ENCODE measurements around the gene CASKIN1.
"Not testable (repeated sequence)": the region's sequence is repeated elsewhere in the genome, so short reads cannot be mapped to it uniquely, and the experiment has no call there.

Gene CASKIN1

DNA sequence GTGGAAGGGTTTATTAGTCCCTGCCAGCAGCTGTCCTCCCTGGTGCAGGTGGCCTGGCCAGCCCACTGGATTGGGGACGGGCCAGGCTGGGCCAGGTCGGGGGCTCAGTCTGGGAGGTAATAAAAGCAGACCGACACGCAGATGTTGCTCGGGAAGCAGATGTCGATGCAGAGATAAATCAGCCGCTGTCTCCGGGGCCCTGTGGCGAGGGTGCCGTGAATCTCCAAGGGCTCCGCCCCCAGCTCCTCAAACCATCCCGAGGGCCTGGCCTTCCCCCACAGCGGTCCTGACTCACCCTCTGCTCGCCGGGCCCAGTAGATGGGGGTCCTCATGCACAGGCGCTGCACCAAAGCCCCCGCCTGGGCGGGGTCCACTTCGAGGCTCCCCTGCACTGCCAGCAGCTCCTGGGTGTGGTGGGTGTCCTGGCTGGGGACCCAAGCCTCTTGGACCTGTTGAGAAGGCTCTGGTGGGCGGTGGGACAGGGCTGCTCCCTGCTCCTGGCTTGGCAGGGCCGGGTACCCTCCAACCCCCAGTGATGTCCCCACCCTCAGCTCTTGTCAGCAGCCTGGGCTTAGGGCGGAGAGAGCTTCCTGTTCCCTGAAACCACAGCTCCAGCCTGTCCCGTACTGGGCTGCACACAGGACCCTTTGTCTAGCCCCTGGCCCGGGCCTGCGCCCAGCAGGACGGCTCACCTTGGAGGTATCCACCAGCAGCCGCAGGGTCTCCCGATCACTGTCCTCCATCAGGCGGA is 13.0 kb upstream of the CASKIN1 start:
- no peak for FAIRE-seq

DNA sequence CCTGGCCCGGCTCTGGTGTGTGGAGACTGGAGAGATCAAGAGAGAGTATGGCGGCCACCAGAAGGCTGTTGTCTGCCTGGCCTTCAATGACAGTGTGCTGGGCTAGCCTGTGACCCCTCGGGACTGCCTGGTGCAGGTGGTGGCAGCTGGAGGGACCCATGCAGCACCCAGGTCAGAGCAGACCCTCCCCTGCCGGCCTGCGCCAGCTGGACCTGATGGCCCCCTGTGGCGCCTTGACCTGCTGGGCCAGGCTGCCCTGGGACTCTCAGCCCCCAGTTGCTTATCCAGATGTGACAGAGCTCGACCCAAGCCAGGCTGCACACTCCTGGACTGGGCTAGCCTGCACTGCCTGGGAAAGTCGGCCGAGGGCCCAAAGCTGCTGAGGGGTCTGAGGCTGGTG is 12.4 kb upstream of the CASKIN1 start:
- no peak for FAIRE-seq

DNA sequence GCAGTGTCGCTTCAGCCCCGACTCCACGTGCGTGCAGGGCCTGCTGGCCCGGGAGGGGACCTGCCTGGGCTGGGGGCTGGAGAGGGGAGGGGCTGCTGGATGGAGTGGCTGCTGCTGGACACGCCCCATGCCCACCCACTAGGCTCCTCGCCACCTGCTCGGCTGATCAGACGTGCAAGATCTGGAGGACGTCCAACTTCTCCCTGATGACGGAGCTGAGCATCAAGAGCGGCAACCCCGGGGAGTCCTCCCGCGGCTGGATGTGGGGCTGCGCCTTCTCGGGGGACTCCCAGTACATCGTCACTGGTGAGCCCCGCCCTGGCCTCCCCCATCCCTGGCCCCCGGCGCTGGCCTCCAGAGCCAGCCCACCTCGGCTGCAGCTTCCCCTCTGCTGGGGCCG is 11.9 kb upstream of the CASKIN1 start:
- FAIRE-seq, result no peak

DNA sequence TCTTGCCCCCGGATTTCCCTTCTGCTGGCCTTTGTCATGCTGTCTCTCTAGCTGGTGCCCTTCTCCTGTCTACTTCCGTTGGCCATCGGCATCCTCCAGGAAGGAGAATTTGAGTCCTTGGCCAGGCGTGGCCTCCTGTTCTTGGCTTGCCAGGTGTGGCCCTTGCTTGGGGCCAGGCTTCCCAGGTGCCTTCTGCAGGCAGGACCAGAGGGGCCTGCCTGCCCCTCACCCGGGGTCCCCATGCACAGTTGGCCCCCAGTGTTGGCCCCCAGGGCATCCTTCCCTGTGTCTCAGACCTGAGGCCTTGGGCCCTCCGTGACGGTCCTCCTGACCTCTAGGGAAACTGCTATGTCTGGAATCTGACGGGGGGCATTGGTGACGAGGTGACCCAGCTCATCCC is 11.5 kb upstream of the CASKIN1 start:
- no peak for FAIRE-seq

DNA sequence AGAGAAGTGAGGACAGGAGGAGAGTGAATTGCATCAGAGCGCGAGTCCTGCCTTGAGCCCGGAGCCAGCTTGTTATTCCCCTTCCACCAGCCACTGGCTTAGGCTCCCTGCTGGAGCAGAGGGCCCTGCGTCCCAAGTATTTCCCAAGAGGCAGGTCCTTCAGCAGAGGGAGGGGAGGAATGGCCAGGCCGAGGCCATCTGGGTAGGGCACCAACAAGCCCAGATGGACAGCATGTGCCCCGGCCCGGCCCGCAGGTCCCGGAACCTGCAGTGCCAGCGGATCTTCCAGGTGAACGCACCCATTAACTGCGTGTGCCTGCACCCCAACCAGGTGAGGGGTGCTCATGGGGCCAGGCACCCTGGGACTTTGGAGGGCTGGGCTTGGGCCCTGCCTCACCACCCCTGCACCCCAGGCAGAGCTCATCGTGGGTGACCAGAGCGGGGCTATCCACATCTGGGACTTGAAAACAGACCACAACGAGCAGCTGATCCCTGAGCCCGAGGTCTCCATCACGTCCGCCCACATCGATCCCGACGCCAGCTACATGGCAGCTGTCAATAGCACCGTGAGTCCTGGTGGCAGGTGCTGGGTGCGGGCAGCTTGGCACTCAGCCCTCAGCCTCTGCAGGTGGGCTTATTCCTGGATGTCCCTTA is 10.5 kb upstream of the CASKIN1 start:
- FAIRE-seq, result no peak

DNA sequence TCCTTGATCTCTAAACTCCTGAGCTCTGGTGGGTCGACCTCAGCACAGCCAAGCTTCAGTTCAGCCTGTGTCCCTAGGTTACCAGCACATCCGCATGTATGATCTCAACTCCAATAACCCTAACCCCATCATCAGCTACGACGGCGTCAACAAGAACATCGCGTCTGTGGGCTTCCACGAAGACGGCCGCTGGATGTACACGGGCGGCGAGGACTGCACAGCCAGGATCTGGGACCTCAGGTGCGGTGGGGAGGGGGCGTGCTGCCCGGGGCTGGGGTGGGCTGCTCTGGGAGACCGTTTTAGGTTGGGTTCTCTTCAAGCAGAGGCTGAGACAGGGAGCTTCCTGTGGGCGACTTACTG is 10.0 kb upstream of the CASKIN1 start:
- no peak for FAIRE-seq

DNA sequence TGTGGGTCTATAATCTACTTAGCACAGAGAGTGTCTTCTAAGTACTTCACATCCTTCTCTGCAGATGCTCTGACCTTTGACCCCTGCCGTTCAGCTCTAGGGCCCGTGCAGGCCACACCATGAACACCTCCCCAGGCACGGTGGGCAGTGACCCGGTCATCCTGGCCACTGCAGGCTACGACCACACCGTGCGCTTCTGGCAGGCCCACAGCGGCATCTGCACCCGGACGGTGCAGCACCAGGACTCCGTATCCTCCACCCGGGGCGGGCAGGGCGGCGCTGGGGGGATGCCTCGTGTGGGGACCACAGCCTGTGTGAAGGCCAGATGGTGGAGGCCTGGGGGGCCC is 9.5 kb upstream of the CASKIN1 start:
- no peak for FAIRE-seq

DNA sequence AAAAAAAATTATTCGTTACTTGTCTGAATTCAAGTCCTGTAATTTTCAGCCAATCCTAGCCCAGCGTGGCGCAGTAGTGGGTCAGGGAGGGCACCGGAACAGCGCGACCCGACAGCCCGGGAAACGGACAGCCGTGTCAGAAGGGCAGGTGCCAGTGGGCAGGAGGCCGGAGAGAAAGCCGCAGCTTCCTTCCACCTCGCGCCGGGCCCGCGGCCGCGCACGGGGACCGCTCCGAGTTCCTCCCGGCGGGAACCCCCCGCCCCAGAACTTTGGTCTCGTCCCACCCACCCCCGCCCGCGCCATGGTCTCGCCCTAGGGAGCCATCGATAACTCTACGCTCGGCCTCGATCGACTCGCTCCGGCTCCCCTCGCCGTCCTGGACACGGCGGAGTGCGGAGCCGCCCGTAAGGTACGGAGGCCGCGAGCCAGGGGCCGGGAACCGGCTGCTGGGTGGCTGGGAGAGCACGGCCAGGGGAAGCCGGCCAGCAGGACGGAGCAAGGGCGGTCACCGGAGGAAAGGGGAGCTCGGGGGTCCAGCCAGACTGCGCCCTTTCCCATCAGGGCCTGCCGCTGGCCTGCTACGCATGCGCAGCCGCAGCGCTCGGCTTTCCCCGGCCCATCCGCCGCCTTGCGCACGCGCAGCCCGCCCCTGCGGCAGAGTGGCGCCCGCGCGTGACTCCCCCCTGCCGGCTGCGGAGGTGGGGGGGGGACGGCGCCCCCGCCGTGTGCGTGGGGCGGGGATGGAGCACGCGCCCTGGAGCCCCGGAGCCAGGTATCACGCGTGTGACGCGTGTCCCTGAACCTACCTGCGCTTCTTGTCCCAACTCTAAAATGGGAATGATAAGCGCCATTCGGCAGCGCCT is 8.9 kb upstream of the CASKIN1 start, which contains the start of gene MLST8:
Gene MLST8, plus strand, starts transcription at position 351 of the 863 bp plus-strand sequence. CDS start 632 bp downstream, outside the sequence.
- FAIRE-seq, result no peak

DNA sequence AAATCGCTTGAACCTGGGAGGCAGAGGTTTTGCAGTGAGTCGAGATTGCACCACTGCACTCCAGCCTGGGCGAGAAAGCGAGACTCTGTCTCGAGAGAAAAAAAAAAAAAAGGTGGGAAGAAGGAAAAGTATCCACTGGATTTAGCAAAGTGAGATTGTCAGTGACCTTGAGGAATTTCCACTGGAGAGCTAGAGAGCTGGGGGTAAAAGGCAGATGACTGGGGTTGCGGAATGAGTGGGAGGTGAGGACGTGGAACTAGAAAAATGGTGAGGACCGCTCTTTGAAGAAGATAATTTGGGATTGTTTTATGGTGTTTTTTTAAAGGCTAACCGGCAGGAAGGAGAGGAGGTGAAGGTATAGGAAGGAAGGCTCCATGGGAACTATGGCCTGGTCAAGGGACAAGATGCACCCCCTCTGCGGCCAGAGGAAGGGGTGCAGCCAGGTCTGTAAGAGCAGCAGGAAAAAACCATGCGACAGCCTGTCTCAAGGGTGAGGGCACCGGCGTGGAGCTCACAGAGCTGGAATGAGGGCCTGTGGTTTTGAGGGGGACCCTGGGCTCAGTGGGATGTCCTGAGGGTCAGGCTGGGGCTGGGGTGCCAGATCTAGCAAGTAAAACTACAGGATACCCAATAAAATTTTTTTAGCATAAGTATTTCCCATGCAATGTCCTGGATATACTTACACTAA is 8.2 kb upstream of the CASKIN1 start:
- FAIRE-seq, result no peak

DNA sequence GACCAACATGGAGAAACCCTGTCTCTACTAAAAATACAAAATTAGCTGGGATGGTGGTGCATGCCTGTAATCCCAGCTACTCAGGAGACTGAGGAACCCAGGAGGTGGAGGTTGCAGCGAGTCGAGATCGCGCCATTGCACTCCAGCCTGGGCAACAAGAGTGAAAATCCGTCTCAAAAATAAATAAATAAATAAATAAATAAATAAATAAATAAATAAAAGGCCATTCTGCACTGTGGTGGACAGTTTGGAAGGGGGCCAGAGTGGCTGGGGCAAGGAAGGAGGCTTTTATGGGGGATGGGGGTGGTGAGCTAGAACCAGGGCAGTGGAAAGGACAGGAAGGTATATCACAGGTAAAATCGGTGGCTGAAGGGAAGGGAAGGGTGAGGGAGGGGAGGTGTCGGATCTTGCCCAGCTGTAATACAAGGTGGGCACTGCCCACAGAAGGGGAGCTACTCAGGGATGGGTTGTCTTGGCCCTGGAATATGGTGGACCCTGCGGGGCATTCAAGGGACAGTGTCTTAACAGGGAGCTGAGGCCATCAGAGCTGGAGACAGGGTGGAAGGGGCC is 6.8 kb upstream of the CASKIN1 start:
- not testable (repeated sequence) for FAIRE-seq

DNA sequence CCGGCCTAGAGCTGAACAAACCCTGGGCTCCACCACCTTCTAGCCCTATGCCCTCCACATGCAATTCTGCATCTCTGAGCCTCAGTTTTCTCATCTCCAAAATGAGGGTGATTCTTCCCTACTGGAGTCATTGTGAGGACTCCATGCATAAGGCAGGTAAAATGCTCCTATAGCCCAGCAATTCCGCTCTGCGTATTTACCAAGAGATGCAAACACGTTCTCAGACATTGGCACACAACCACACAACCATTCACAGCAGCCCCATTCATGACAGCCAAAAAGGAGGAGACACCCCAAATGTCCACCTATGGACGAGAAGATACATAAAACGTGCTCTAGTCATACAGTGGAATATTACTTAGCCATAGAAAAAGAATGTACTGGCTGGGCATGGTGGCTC is 3.9 kb upstream of the CASKIN1 start:
- FAIRE-seq, result no peak

DNA sequence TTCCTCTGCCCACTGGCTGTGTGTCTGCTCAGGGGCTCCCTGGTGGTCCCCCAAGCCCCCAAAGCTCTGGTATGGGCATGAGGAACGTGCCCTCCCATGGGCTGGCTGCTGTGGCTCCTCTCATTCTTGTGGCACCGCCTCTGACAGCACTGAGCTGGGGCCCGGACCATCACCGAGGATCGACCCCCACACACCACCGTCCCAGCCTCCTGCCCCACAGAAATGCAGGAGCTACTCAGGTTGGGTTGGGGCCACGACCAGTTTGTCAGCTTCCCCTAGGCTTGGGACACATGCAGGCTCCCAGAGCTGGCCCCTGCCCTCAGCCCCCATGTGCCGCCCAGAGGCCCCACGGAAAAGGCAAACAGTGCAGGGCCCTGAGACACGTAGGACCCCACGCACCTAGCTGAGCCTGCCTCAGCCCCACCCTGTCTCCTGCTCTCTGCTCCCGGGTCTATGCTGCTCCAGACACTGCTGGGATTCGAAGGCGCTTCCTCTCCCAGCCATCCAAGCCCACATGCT is 3.3 kb upstream of the CASKIN1 start:
- FAIRE-seq, result no peak

DNA sequence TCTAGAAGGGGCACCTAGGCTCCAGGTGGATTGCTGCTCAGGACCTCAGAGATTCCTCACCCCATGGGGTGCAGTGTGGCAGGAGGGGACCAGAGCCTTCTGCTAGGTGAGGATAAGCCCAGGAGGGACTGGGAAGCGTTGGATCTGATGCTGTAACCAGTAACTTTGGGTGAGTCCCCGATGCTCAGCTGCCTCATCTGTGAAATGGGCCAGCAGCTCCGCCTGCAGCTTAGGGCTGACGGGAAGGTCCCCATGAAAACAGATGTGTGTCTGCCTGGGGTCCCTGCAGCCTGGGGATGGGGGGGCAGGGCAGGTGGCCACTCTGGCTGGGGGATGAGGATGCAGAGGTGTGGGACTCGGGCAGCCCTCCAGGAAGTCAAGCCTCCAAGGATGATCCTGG is 2.7 kb upstream of the CASKIN1 start:
- no peak for FAIRE-seq

DNA sequence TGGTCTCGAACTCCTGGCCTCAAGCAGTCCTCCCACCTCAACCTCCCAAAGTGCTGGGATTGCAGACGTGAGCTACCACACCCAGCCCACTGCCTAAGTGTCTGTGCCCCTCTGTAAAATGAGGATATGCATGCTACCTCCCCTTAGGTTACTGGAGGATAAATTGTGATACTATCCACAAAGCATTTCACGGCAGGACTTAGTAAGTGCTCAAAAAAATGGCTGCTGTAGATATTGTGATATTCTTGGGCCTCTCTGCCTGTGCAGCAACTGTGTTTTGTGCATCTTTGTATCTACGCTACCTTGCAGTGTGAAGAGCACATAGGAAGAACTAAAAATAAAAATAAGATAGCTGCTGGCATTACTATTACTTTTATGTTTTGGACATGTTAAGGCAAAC is 1.9 kb upstream of the CASKIN1 start:
- no peak for FAIRE-seq

DNA sequence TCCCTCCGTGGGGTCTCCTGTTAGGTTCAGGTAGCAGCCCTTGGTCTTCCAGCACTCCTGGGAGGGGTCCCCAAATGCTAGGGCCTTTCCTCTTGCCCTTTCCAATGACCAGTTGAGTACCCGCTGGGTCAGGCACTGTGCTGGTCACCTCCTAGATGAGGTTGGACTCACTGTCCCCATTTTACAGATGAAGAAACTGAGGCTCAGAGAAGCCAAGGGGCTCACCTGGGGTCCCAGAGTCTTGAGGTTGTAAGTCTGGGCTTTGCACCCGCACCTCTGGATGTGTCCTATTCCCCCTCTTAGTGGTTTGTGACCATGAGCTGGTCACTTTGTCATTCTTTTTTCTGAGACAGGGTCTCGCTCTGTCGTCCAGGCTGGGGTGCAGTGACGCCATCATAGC is 1.4 kb upstream of the CASKIN1 start:
- no peak for FAIRE-seq

DNA sequence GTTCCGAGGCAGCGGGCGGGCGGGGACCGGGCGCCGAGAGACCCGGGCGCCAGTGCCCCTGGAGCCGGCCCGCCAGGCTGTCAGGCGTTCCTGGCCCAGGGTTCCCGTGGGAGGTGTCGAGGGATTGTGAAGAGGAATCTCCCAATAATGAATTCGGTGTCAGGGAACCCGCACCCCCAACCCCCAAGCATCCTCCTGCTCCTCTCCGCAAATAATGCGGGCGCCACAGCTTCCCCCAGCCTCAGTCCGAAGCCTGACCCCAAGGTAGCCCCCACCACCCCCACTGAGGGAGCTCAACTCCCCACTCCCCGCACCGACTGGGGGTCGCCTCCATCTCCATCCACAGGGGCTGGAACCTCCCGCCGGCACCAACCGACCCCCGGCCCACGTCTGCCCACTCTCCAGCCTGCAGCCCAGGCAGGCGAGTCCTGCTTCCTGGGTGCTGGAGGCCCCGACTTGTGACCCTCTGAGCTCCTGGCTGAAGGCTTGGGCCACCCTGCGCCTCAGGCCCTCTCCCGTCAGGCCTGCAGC is 641 bp upstream of the CASKIN1 start:
- no peak for FAIRE-seq

DNA sequence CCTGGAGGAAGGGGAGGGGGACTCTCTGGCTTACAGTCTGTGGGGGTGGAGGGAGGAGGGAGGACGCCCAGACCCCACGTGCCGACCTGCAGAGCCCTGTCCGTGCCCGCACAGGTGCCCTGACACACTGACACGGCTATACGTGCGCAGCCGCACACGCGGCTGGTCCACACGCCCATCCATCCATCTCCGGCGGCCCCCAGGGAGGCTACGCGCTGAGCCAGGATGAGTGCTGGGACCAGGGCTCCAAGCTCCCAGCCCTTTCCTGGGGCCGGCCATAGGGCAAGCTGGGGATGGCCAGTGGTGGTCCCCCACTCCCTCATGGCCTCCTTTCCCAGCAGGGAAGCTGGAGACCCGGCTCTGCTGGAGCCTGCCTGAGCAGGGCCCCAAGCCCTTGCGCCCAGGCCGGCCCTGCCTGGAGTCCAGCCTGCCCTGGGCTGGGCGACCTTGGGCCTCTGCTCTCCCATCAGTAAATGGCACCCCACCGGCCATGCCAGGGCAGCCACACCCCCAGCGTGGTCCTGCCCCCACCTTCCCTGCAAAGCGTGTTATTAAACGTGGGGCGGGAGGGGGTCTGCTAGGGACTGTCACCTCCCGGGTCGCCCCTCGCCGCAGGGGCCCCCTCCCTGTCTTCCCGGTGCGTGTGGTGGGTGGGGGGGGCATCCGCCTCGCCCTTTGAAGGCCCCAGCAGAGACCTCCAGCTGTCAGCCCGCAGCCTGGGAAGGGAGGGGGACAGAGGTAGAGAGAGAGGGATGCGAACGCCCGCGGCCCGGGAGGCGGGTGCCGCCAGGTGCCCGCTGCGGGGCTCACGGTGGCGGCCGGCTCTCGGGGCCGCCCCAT is 863 bp downstream of the CASKIN1 start:
- no peak for FAIRE-seq

DNA sequence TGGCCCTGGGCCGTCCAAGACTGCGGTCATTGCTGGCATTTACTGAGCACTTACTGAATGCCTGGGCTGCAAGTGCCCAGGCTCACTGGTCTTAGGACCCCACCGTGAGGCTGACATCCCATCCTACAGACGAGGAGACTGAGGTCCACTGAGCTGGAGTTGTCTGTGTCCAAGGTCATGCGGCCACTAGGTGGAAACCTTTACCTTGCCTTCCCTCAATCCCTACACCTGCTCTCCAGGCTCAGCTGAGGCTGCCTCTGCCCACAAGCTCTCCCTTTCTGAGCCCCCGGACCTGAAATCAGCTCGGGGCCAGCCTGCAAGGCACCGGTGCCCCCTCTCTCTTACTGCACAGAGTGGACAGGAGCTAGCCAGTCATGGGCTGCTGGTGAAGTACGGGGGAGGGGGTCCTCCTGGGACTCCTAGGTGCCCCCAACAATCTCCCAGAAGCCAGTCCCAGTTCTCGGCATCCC is 1.5 kb downstream of the CASKIN1 start:
- FAIRE-seq, result no peak

DNA sequence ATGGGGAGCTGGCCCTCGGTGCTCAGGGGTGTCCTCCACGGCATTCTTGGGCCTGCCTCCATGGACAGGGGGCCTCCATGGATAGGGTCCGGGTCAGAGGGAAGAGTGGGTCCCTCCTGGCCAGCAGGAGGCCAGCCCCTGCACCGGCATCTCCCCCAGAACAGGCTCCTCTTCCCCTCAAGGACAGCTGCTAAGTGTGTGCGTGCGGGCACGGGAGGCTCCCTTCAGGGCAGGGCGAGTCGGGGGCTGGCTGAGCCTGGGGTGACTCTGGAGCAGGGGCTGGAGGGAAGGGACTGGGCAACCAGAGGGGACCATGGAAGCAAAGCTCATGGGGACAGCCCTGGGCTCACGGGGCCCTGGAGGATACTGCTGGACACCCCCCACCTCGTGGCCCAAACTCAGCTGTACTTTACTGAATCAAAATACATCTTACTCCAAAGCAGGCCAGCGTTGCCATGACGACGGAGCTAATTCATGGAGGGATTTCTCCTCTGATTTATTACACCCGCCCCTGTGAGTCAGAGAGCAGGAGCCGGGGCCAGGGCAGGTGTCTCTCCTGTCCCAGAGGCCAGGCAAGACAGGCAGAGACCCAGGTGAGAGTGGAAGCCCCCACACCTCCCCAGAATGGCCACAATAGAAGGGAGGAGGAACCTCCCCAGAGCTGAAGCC is 2.1 kb downstream of the CASKIN1 start:
- FAIRE-seq, result no peak

DNA sequence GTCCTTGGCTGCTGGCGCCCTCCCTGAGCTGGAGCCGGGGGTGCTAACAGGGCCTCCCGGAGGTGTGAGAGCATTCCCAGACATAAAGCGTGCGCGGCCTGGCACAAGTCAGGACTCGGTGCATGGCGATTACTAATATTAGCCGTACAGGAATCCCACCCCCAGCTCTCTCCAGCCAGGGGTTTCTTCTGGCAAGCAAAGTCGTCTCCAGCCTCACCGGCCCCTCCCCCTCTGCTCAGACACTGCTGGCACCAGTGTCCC is 5.0 kb downstream of the CASKIN1 start:
- no peak for FAIRE-seq

Measured in colon (tissue), 2 donors.